Measurements from ENCODE around the gene PATZ1.
"Not testable (repeated sequence)": the region's sequence is repeated elsewhere in the genome, so short reads cannot be mapped to it uniquely, and the experiment has no call there.

Gene PATZ1

GRCh38 chr22:31346255-31346732 is at the start of gene PATZ1:
PATZ1 (minus strand) TSS chr22:31346346; CDS start chr22:31345602, 744 bp downstream.
- DNase-seq (ENCODE audit: low read depth): no peak

GRCh38 chr22:31394326-31394725 is 48.2 kb upstream of the PATZ1 start:
- peak; percentile 8 for DNase-seq (ENCODE audit: low read depth)

GRCh38 chr22:31393893-31394292 is 47.7 kb upstream of the PATZ1 start:
- no peak for DNase-seq (ENCODE audit: low read depth)

GRCh38 chr22:31378651-31379050 is 32.5 kb upstream of the PATZ1 start:
- not testable (repeated sequence) for DNase-seq (ENCODE audit: low read depth)

GRCh38 chr22:31378123-31378522 is 32.0 kb upstream of the PATZ1 start:
- DNase-seq (ENCODE audit: low read depth): no peak

GRCh38 chr22:31377612-31378011 is 31.5 kb upstream of the PATZ1 start:
- DNase-seq (ENCODE audit: low read depth): no peak

- DNase-seq (ENCODE audit: low read depth): no peak
Observed at GRCh38 chr22:31367426-31367825, 21.3 kb upstream of the PATZ1 start.

GRCh38 chr22:31363885-31364465 is 17.8 kb upstream of the PATZ1 start:
- no peak for DNase-seq (ENCODE audit: low read depth)

- DNase-seq (ENCODE audit: low read depth): no peak
Observed at GRCh38 chr22:31361743-31362142, 15.6 kb upstream of the PATZ1 start.

GRCh38 chr22:31360029-31360428 is 13.9 kb upstream of the PATZ1 start:
- DNase-seq (ENCODE audit: low read depth): no peak

- DNase-seq (ENCODE audit: low read depth): no peak
Observed at GRCh38 chr22:31354515-31354914, 8.4 kb upstream of the PATZ1 start.

GRCh38 chr22:31350410-31350863 is 4.3 kb upstream of the PATZ1 start:
- no peak for DNase-seq (ENCODE audit: low read depth)

- DNase-seq (ENCODE audit: low read depth): no peak
Observed at GRCh38 chr22:31349960-31350359, 3.8 kb upstream of the PATZ1 start.

GRCh38 chr22:31348766-31349165 is 2.6 kb upstream of the PATZ1 start:
- no peak for DNase-seq (ENCODE audit: low read depth)

GRCh38 chr22:31348009-31348337 is 1.8 kb upstream of the PATZ1 start:
- DNase-seq (ENCODE audit: low read depth): not testable (repeated sequence)

GRCh38 chr22:31347251-31348008 is 1.3 kb upstream of the PATZ1 start:
- DNase-seq (ENCODE audit: low read depth): peak; percentile 32

GRCh38 chr22:31346733-31347250 is 646 bp upstream of the PATZ1 start:
- no peak for DNase-seq (ENCODE audit: low read depth)

GRCh38 chr22:31345331-31346254 is 553 bp downstream of the PATZ1 start:
- DNase-seq (ENCODE audit: low read depth): peak; percentile 73

GRCh38 chr22:31344578-31345330 is 1.4 kb downstream of the PATZ1 start:
- DNase-seq (ENCODE audit: low read depth): no peak

GRCh38 chr22:31344256-31344577 is 1.9 kb downstream of the PATZ1 start:
- no peak for DNase-seq (ENCODE audit: low read depth)

Measured in GM04504 (cell line).